ENCODE measurements around the gene SRCIN1.

The SRCIN1 gene

GRCh38 chr17:38597375-38597774 is 8.4 kb downstream of the SRCIN1 start:
- H2AFZ ChIP-seq (ENCODE audit: low read depth) = no peak overlapping the region
- no peak overlapping the region for H3K4me2 ChIP-seq
- H3K9ac ChIP-seq = no peak overlapping the region
- H3K4me1 ChIP-seq (ENCODE audit: low read depth, poor library complexity, severe bottlenecking) = peaks cover 4% of the 10 kb centered on the region
- no peaks in the 10 kb centered on the region for H3K79me2 ChIP-seq (ENCODE audit: insufficient read depth, low read depth)
- H3K36me3 ChIP-seq (ENCODE audit: insufficient read depth) = no peaks in the 10 kb centered on the region
- no peak for TF ChIP-seq CTCF (conservative IDR thresholded peaks at IDR 0.05; ENCODE audit: low read depth, low read length)
- no peak overlapping the region for H3K27ac ChIP-seq
- H3K4me3 ChIP-seq (IDR thresholded peaks at IDR 0.05; ENCODE audit: insufficient read depth, low read depth, low read length) = no peak overlapping the region
- H3K27me3 ChIP-seq (ENCODE audit: insufficient read depth, low read depth) = peaks cover 22% of the 10 kb centered on the region; the same call in 1 of the 2 replicates
- H4K20me1 ChIP-seq (ENCODE audit: insufficient read depth) = no peaks in the 10 kb centered on the region

GRCh38 chr17:38596651-38597050 is 9.1 kb downstream of the SRCIN1 start:
- no peak overlapping the region for H3K27ac ChIP-seq
- H3K27me3 ChIP-seq (ENCODE audit: insufficient read depth, low read depth) = peaks cover 15% of the 10 kb centered on the region; the same call in 1 of the 2 replicates
- H3K4me3 ChIP-seq (IDR thresholded peaks at IDR 0.05; ENCODE audit: insufficient read depth, low read depth, low read length) = no peak overlapping the region
- H3K79me2 ChIP-seq (ENCODE audit: insufficient read depth, low read depth) = no peaks in the 10 kb centered on the region
- no peak for TF ChIP-seq CTCF (conservative IDR thresholded peaks at IDR 0.05; ENCODE audit: low read depth, low read length)
- no peak overlapping the region for H3K4me2 ChIP-seq
- H3K4me1 ChIP-seq (ENCODE audit: low read depth, poor library complexity, severe bottlenecking) = peaks cover 12% of the 10 kb centered on the region
- no peak overlapping the region for H2AFZ ChIP-seq (ENCODE audit: low read depth)
- no peaks in the 10 kb centered on the region for H4K20me1 ChIP-seq (ENCODE audit: insufficient read depth)
- no peak overlapping the region for H3K9ac ChIP-seq
- no peaks in the 10 kb centered on the region for H3K36me3 ChIP-seq (ENCODE audit: insufficient read depth)

GRCh38 chr17:38595892-38596291 is 9.9 kb downstream of the SRCIN1 start:
- peaks cover 19% of the 10 kb centered on the region for H3K4me1 ChIP-seq (ENCODE audit: low read depth, poor library complexity, severe bottlenecking)
- H3K4me3 ChIP-seq (IDR thresholded peaks at IDR 0.05; ENCODE audit: insufficient read depth, low read depth, low read length) = no peak overlapping the region
- peaks cover 15% of the 10 kb centered on the region; the same call in 1 of the 2 replicates for H3K27me3 ChIP-seq (ENCODE audit: insufficient read depth, low read depth)
- no peak overlapping the region for H2AFZ ChIP-seq (ENCODE audit: low read depth)
- no peak for TF ChIP-seq CTCF (conservative IDR thresholded peaks at IDR 0.05; ENCODE audit: low read depth, low read length)
- H3K79me2 ChIP-seq (ENCODE audit: insufficient read depth, low read depth) = no peaks in the 10 kb centered on the region
- H3K9ac ChIP-seq = no peak overlapping the region
- no peaks in the 10 kb centered on the region for H4K20me1 ChIP-seq (ENCODE audit: insufficient read depth)
- H3K4me2 ChIP-seq = no peak overlapping the region
- H3K36me3 ChIP-seq (ENCODE audit: insufficient read depth) = no peaks in the 10 kb centered on the region
- no peak overlapping the region for H3K27ac ChIP-seq

GRCh38 chr17:38594152-38594551 is 11.6 kb downstream of the SRCIN1 start:
- Histone ChIP-seq H3K27ac (no peak overlapping the region), H3K4me1 (ENCODE audit: low read depth, poor library complexity, severe bottlenecking) (peaks cover 19% of the 10 kb centered on the region), H3K9ac (no peak overlapping the region), H3K27me3 (ENCODE audit: insufficient read depth, low read depth) (peaks cover 15% of the 10 kb centered on the region; the same call in 1 of the 2 replicates), H3K79me2 (ENCODE audit: insufficient read depth, low read depth) (no peaks in the 10 kb centered on the region), H4K20me1 (ENCODE audit: insufficient read depth) (no peaks in the 10 kb centered on the region), H2AFZ (ENCODE audit: low read depth) (no peak overlapping the region), H3K4me3 (IDR thresholded peaks at IDR 0.05; ENCODE audit: insufficient read depth, low read depth, low read length) (no peak overlapping the region), H3K36me3 (ENCODE audit: insufficient read depth) (no peaks in the 10 kb centered on the region), H3K4me2 (no peak overlapping the region)
- TF ChIP-seq CTCF (conservative IDR thresholded peaks at IDR 0.05; ENCODE audit: low read depth, low read length) = no peak
